HG03575 (cell line): ENCODE measurements around the gene TRIM7.
"Not testable (repeated sequence)": the region's sequence is repeated elsewhere in the genome, so short reads cannot be mapped to it uniquely, and the experiment has no call there.

Source experiments
- ATAC-seq: cut with Tn5 transposase; IDR thresholded peaks from one replicate; pipeline ENCODE4 v1.9.1; 2021; ENCODE audit not compliant: unreplicated experiment, insufficient number of reproducible peaks, low FRiP score; ENCODE audit errors: extremely low read depth

TRIM7 gene

GRCh38 chr5:181185560-181185959 lies 19.4 kb downstream of the TRIM7 start:
- ATAC-seq, result no peak

GRCh38 chr5:181184845-181185216 lies 20.2 kb downstream of the TRIM7 start:
- ATAC-seq, result no peak

- ATAC-seq, result no peak
These were observed 22.3 kb downstream of the TRIM7 start for GRCh38 chr5:181182651-181183050.

GRCh38 chr5:181181650-181182565 lies 23.1 kb downstream of the TRIM7 start:
- no peak for ATAC-seq

GRCh38 chr5:181177559-181177958 lies 27.4 kb downstream of the TRIM7 start:
- not testable (repeated sequence) for ATAC-seq

- ATAC-seq, result no peak
These were observed 28.6 kb downstream of the TRIM7 start for GRCh38 chr5:181176254-181176952.

- ATAC-seq, result no peak
These were observed 31.3 kb downstream of the TRIM7 start for GRCh38 chr5:181173420-181174342.

- no peak for ATAC-seq
These were observed 32.0 kb downstream of the TRIM7 start for GRCh38 chr5:181173027-181173419.

- no peak for ATAC-seq
These were observed 33.2 kb downstream of the TRIM7 start for GRCh38 chr5:181171782-181172181.

- no peak for ATAC-seq
These were observed 34.0 kb downstream of the TRIM7 start for GRCh38 chr5:181170996-181171395.

GRCh38 chr5:181170237-181170825 lies 34.7 kb downstream of the TRIM7 start:
- ATAC-seq, result no peak

GRCh38 chr5:181169459-181170236 lies 35.3 kb downstream of the TRIM7 start:
- not testable (repeated sequence) for ATAC-seq

- no peak for ATAC-seq
These were observed 36.3 kb downstream of the TRIM7 start for GRCh38 chr5:181168595-181169118.

- ATAC-seq, result no peak
These were observed 37.0 kb downstream of the TRIM7 start for GRCh38 chr5:181167814-181168488.

GRCh38 chr5:181166812-181167733 lies 37.9 kb downstream of the TRIM7 start:
- ATAC-seq, result no peak

GRCh38 chr5:181164076-181164952 lies 40.7 kb downstream of the TRIM7 start:
- ATAC-seq, result no peak
